Chondrocyte (in vitro differentiated cells): Measurements from ENCODE around the gene IL17RB. TPM values are rescaled to one million over a fixed set of nuclear protein-coding genes. Genes with fewer than 3 reads are reported as not detected.

Experiments
- DNase-seq: peaks from one replicate; pipeline ENCODE4 v3.0.0; 2021; ENCODE audit warnings: mixed read lengths, low spot score
- H3K27ac Mint-ChIP-seq: one replicate; pipeline ENCODE4 v1.8.0; 2021; ENCODE audit warnings: mild to moderate bottlenecking, moderate library complexity, mixed read lengths; ENCODE audit not compliant: unreplicated experiment
- H3K27me3 Mint-ChIP-seq: 2 replicates; pipeline ENCODE4 v1.8.0; 2021; ENCODE audit warnings: low read depth, mixed read lengths
- H3K36me3 Mint-ChIP-seq: 2 replicates; pipeline ENCODE4 v1.8.0; 2021; ENCODE audit warnings: low read depth, mixed read lengths
- H3K4me1 Mint-ChIP-seq: 2 replicates; pipeline ENCODE4 v1.8.0; 2021; ENCODE audit warnings: low read depth, mild to moderate bottlenecking, mixed read lengths
- H3K4me3 Mint-ChIP-seq: one replicate; pipeline ENCODE4 v1.8.0; 2021; ENCODE audit warnings: mild to moderate bottlenecking, moderate library complexity, mixed read lengths; ENCODE audit not compliant: unreplicated experiment
- H3K9me3 Mint-ChIP-seq: 2 replicates; pipeline ENCODE4 v1.8.0; 2021; ENCODE audit warnings: low read depth, mixed read lengths
- CTCF ChIP-seq: fragments of 200-600 bp; sonication (generic); IDR thresholded peaks from 2 replicates; pipeline ENCODE4 v1.5.0; 2021; ENCODE audit warnings: antibody characterized with exemption, mild to moderate bottlenecking, moderate library complexity
- total RNA-seq: library from RNA; stranded (reverse); gene quantifications from 3 replicates; pipeline ENCODE4 v1.2.1, GENCODE V29; 2021

Gene IL17RB
- total RNA-seq, 1 donor from 2014 or later: 0.22 TPM

GRCh38 chr3:53813229-53813628 is 33.1 kb upstream of the IL17RB start:
- Mint-ChIP-seq H3K36me3 (no peaks in the 10 kb centered on the region), H3K27me3 (no peaks in the 10 kb centered on the region)
- TF ChIP-seq CTCF: no peak

GRCh38 chr3:53813876-53814275 is 32.5 kb upstream of the IL17RB start:
- Mint-ChIP-seq H3K9me3 (no peaks in the 10 kb centered on the region), H3K4me3 (no peak overlapping the region), H3K36me3 (no peaks in the 10 kb centered on the region), H3K4me1 (no peaks in the 10 kb centered on the region), H3K27me3 (no peaks in the 10 kb centered on the region), H3K27ac (no peak overlapping the region)
- no peak for TF ChIP-seq CTCF
- DNase-seq: no peak

More at GRCh38 chr3:53813229-53813628, 33.1 kb upstream of the IL17RB start:
- no peak for DNase-seq
- Mint-ChIP-seq H3K27ac (no peak overlapping the region), H3K4me1 (no peaks in the 10 kb centered on the region), H3K4me3 (no peak overlapping the region), H3K9me3 (no peaks in the 10 kb centered on the region)

GRCh38 chr3:53815067-53815466 is 31.3 kb upstream of the IL17RB start:
- Mint-ChIP-seq H3K27me3 (no peaks in the 10 kb centered on the region), H3K4me1 (no peaks in the 10 kb centered on the region), H3K9me3 (no peaks in the 10 kb centered on the region), H3K4me3 (no peak overlapping the region), H3K27ac (no peak overlapping the region), H3K36me3 (no peaks in the 10 kb centered on the region)
- no peak for TF ChIP-seq CTCF
- no peak for DNase-seq

GRCh38 chr3:53815651-53816050 is 30.7 kb upstream of the IL17RB start:
- no peak for TF ChIP-seq CTCF

GRCh38 chr3:53816425-53816824 is 29.9 kb upstream of the IL17RB start:
- no peaks in the 10 kb centered on the region for H3K9me3 Mint-ChIP-seq
- no peak for DNase-seq
- no peak for TF ChIP-seq CTCF
- no peak overlapping the region for H3K27ac Mint-ChIP-seq
- H3K36me3 Mint-ChIP-seq: no peaks in the 10 kb centered on the region
- no peak overlapping the region for H3K4me3 Mint-ChIP-seq
- H3K27me3 Mint-ChIP-seq: no peaks in the 10 kb centered on the region
- no peaks in the 10 kb centered on the region for H3K4me1 Mint-ChIP-seq

More at GRCh38 chr3:53815651-53816050, 30.7 kb upstream of the IL17RB start:
- H3K27me3 Mint-ChIP-seq: no peaks in the 10 kb centered on the region
- no peaks in the 10 kb centered on the region for H3K4me1 Mint-ChIP-seq
- H3K4me3 Mint-ChIP-seq: no peak overlapping the region
- peak; percentile 63 for DNase-seq
- H3K36me3 Mint-ChIP-seq: no peaks in the 10 kb centered on the region
- no peaks in the 10 kb centered on the region for H3K9me3 Mint-ChIP-seq
- no peak overlapping the region for H3K27ac Mint-ChIP-seq
